Effector memory CD8-positive, alpha-beta T cell (primary cell): Measurements from ENCODE around the gene SEC14L1.
"Not testable (repeated sequence)": the region's sequence is repeated elsewhere in the genome, so short reads cannot be mapped to it uniquely, and the experiment has no call there.

Source experiments
- ATAC-seq: fragments of 150-1000 bp; cut with Tn5 transposase; replicated peaks from 2 replicates; pipeline ENCODE4 v1.10.0; 2021; ENCODE audit warnings: mild to moderate bottlenecking, moderate library complexity
- DNase-seq, 3 experiments: peaks; one replicate each; pipeline ENCODE4 v3.0.0; 2021
- H3K27ac Mint-ChIP-seq, 2 donors: one replicate each; pipeline ENCODE4 v1.8.0; 2022; ENCODE audit warnings: mild to moderate bottlenecking in 2 of 2, mixed read lengths in 2 of 2, moderate library complexity in 2 of 2
- H3K27me3 Mint-ChIP-seq, 2 donors: one replicate each; pipeline ENCODE4 v1.8.0; 2022; ENCODE audit warnings: mixed read lengths in 2 of 2
- H3K36me3 Mint-ChIP-seq: one replicate; pipeline ENCODE4 v1.8.0; 2022; ENCODE audit warnings: mild to moderate bottlenecking, moderate library complexity, mixed read lengths; ENCODE audit not compliant: insufficient read depth
- H3K4me1 Mint-ChIP-seq, 2 donors: one replicate each; pipeline ENCODE4 v1.8.0; 2022; ENCODE audit warnings: low read depth in 2 of 2, mixed read lengths in 2 of 2
- H3K4me3 Mint-ChIP-seq, 2 donors: one replicate each; pipeline ENCODE4 v1.8.0; 2022; ENCODE audit warnings: mild to moderate bottlenecking in 2 of 2, mixed read lengths in 2 of 2, moderate library complexity in 2 of 2
- H3K9me3 Mint-ChIP-seq, 2 donors: one replicate each; pipeline ENCODE4 v1.8.0; 2022; ENCODE audit warnings: mixed read lengths in 2 of 2

The SEC14L1 gene

DNA sequence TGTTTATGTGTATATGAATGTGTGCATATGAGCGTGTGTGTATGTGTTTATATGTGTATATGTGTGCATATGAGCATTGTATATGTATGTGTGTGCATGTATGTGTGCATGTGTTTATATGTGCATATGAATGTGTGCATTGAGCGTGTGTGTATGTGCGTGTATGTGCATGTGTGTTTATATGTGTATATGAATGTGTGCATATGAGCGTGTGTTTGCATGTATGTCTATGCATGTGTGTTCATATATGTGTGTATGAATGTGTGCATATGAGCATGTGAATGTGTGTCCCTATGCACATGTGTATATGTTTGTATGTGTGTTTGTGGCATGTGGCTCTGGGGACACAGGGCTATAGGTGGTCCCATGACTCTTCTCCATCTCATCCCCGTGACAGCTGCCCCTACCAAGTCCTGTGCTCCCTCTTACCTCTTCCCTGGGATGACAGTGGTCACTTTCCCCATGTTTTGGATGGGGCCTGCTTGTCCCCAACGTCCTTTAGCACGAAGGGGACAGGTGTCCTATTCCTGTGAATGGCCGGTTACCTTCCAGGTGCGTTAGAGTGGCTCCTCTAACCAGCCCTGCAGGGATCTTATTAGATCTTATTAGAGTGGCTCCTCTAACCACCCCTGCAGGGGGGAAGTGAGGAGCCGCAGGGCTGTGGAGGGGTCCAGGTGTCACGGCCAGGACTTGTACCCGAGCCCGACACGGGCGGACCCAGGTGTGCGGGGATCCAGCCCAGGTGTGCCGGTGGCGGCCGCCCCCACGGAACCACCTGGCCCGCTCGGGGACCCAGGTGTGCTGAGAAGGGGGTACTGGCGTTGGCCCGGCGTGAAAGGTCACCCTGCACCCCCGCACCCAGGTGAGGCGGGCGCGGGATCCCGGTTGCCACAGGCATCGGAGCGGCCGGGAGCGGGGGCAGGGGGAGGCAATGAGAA lies 105.6 kb downstream of the SEC14L1 start:
- no peaks in the 10 kb centered on the region for H3K36me3 Mint-ChIP-seq
- peaks cover 40 to 56% of the 10 kb centered on the region in 2 donors for H3K27me3 Mint-ChIP-seq
- ATAC-seq (no peak), DNase-seq (no peak)
- H3K4me3 Mint-ChIP-seq = peak overlapping the region; percentile 42 to 48
- no peak overlapping the region for H3K27ac Mint-ChIP-seq
- peaks cover 0 to 11% of the 10 kb centered on the region in 2 donors for H3K4me1 Mint-ChIP-seq
- H3K9me3 Mint-ChIP-seq = no peaks in the 10 kb centered on the region

DNA sequence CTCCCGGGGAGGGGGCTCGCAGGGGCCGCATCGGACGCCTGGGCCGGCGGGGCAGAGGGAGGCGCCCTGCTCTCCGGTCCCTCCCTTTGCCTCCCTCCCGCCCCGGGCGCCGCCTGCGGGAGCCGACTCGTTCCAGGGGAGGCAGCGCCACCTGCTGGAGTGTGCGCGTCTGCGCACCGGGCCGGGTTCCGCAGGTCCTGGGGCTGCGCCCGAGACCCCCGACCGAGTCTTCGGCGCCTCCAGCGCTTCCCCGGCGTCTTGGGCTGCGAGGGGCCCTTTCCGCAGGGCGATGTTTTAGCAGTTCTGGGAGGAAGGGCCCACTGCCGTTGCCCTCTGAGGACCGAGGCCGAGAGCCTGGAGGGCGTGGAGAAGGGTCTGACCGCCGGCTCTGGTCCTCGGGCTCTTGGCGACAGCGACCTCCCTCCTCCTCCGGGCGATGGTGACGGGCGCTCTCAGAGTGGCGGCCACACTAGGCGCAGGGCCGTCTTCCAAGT lies 106.3 kb downstream of the SEC14L1 start:
- peak overlapping the region; percentile 46 to 47 for H3K4me3 Mint-ChIP-seq
- DNase-seq = peak; percentile 80 to 85 (median 83)
- peak overlapping the region in 1 of 2 donors; percentile 63 for H3K27ac Mint-ChIP-seq
- peak; percentile 98 for ATAC-seq
- H3K4me1 Mint-ChIP-seq = peaks cover 0 to 11% of the 10 kb centered on the region in 2 donors
- no peaks in the 10 kb centered on the region for H3K36me3 Mint-ChIP-seq
- H3K9me3 Mint-ChIP-seq = no peaks in the 10 kb centered on the region
- H3K27me3 Mint-ChIP-seq = peaks cover 36 to 50% of the 10 kb centered on the region in 2 donors

DNA sequence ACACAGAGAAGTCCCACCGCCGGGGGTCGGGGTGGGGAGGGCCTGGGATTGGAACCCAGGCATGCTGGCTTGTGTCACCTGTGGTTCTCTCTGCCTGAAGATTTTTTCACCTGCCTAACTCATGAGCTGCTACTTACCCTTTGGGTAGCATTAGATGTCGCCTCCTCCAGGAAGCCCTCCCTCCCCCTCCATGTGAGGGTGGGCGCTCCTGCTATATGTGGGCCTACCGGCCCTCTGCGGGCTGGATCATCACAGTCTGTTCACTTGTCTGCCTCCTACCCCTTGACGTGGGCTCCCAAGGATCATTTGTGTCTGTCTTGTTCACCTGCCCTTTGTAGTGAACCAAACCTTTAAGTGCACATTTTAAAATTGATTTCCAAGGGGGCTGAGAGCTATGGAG lies 106.8 kb downstream of the SEC14L1 start:
- peak overlapping the region; percentile 46 to 47 for H3K4me3 Mint-ChIP-seq

DNA sequence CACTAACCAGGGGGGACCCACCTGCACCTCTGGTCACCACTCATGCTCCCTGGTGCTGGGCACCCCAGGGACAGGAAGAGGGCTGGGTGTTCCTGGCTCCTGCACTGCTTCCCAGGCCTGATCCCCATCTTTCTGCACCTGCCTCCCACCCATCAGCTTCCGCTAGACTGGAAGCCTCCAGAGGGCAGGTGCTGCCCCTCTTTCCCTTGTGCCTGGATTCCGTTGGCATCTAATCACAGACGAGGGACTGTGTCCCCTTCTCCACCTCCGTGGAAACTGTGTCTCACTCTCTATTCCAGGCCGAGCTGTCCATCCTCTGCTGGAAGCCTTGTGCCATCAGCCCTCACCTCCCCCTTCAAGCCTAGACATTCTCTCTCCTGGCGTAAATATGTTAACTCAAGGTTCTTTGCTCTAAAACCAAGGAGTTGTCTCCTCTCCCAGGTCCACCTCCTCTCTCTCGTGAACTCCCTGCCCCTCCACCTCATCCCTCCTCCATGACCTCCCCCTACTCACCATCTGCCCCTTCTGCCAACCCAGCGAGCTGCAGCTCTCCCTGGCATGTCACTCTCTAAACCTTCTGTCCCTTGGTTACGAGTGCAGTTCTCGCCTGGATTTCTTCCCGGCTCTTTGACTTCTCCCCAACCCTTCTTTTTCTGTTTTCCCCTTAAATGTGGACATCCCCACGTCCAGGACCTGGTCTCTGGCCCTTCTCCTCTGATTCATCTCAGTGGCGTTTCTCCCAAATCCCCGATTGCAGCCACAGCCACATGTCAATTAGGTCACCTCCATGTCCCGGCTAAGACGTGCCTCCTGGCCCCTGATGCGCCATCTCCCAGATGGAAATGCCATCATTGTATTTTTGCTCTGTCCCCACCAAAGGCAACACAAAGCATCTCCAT lies 107.7 kb downstream of the SEC14L1 start:
- H3K4me1 Mint-ChIP-seq = peaks cover 0 to 11% of the 10 kb centered on the region in 2 donors
- ATAC-seq (no peak), DNase-seq (no peak)
- H3K4me3 Mint-ChIP-seq = peak overlapping the region; percentile 1 to 47
- no peak overlapping the region for H3K27ac Mint-ChIP-seq
- no peaks in the 10 kb centered on the region for H3K36me3 Mint-ChIP-seq
- H3K9me3 Mint-ChIP-seq = no peaks in the 10 kb centered on the region
- H3K27me3 Mint-ChIP-seq = peaks cover 29 to 50% of the 10 kb centered on the region in 2 donors

More for the DNA sequence above, 106.8 kb downstream of the SEC14L1 start:
- Mint-ChIP-seq H3K27me3 (peaks cover 33 to 50% of the 10 kb centered on the region in 2 donors), H3K4me1 (peaks cover 0 to 11% of the 10 kb centered on the region in 2 donors), H3K9me3 (no peaks in the 10 kb centered on the region), H3K27ac (peak overlapping the region in 1 of 2 donors; percentile 63), H3K36me3 (no peaks in the 10 kb centered on the region)
- ATAC-seq (no peak), DNase-seq (no peak)

DNA sequence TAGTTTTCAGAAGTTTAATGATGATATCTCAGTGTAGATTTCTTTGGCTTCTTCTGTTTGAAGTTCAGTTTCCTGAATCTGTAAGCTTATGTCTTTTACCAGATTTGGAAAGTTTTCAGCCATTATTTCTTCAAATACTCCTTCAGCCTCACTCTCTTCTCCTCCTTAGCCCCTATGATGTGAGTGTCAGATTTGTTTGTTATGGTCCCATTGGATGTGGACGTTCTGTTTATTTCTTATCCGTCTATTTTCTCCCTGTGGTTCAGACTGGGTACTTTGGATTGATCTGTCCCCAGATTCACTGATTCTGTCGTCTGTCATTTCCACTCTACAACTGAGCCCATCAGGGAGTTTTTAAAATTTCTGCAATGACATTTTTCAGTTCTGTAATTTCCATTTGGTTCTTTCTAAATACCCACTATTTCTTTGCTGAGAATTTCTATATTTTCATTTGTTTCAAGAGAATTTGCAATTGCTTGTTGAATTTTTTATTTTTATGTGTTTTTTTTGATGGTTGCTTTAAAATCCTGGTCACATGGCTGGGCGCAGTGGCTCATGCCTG lies 110.9 kb downstream of the SEC14L1 start:
- ATAC-seq (no peak), DNase-seq (no peak)
- Mint-ChIP-seq H3K36me3 (no peaks in the 10 kb centered on the region), H3K27ac (no peak overlapping the region), H3K27me3 (peaks cover 25 to 58% of the 10 kb centered on the region in 2 donors), H3K4me1 (peaks cover 0 to 4% of the 10 kb centered on the region in 2 donors), H3K9me3 (no peaks in the 10 kb centered on the region), H3K4me3 (no peak overlapping the region)

DNA sequence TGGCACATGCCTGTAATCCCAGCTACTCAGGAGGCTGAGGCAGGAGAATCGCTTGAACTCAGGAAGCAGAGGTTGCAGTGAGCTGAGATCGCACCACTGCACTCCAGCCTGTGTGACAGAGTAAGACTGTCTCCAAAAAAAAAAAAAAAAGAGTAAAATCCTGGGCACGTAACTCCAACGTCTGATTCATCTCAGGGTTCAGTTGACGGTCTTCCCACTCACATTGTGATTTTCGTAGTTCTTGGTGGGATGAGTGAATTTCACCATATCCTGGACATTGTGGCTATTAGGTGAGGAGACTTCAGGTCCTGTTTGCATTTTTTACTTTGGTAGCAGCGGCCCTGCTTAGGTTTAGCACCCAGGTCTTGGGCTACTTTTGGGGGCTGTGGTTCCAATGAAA lies 111.5 kb downstream of the SEC14L1 start:
- H3K27me3 Mint-ChIP-seq = peaks cover 31 to 64% of the 10 kb centered on the region in 2 donors

DNA sequence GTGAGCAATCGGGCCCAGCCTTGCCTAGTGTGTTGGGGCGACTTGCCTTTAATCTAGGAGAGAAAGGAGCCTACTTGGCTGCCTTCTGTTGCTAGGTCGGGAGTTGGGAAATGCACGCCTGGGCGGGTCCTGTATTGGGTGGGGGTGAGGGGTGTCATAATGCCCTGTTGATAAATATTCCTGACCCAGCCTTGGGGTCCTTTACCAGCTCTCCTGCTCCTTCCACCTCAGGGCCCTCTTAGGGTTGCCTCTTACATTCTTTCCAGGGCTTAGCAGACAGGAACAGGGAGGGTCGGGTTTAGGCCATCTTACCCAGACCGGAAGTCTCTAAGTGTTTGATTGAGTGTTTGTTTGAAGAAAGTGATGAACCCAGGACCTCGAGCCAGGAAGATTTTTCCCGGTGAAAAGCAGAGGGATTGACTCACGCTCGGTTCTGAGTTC lies 112.9 kb downstream of the SEC14L1 start:
- peaks cover 30 to 64% of the 10 kb centered on the region in 2 donors for H3K27me3 Mint-ChIP-seq
- no peak overlapping the region for H3K4me3 Mint-ChIP-seq
- DNase-seq (no peak), ATAC-seq (no peak)
- H3K27ac Mint-ChIP-seq = no peak overlapping the region
- H3K4me1 Mint-ChIP-seq = no peaks in the 10 kb centered on the region
- no peaks in the 10 kb centered on the region for H3K36me3 Mint-ChIP-seq
- no peaks in the 10 kb centered on the region for H3K9me3 Mint-ChIP-seq

More for the DNA sequence above, 111.5 kb downstream of the SEC14L1 start:
- not testable (repeated sequence) for H3K4me1 Mint-ChIP-seq, H3K9me3 Mint-ChIP-seq, H3K36me3 Mint-ChIP-seq, H3K27ac Mint-ChIP-seq, H3K4me3 Mint-ChIP-seq, ATAC-seq, DNase-seq

DNA sequence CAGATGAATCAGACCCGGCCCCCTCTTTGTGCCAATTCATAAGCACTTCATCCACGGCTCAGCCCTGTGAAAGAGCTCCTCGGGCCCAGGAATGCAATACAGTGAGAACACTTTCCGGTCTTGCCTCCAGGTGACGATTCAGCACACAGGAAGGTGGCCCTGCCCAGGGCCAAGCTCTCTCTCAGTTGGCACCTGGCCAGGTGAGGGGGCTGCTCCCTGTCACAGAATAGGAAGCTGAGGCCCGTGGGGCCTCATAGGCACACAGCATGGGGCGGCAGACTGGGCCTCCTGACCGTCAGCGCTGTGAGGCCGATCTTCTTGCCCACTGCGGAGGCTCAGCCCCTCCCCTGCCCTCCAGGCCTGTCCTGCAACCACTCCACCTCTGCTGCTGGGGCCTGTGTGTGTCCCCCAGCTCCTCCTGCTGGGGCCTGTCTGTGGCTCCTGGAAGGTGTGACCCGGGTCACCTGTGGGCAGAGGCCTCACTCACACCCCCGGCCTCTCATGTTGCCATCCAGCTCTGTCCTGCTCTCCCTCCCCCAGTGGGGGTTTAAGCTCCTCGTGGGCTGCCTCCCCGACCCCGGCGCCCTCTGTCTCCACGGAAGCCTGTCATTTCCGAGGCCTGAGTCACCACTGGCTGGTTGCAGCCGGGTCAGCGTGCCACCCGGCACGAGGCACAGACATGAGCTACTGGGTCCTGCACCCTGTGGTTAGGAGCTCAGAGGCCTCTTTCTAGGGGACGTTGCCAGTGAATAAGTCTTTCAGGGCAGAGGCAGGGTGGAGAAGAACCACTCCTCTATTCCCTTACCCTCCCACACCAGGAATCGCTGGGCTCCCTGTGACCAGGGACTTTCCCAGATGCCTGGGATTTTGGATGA lies 114.4 kb downstream of the SEC14L1 start:
- Mint-ChIP-seq H3K27me3 (peaks cover 16 to 67% of the 10 kb centered on the region in 2 donors), H3K36me3 (peaks cover 3% of the 10 kb centered on the region), H3K4me3 (no peak overlapping the region), H3K27ac (no peak overlapping the region), H3K9me3 (no peaks in the 10 kb centered on the region), H3K4me1 (no peaks in the 10 kb centered on the region)
- ATAC-seq (no peak), DNase-seq (no peak)

DNA sequence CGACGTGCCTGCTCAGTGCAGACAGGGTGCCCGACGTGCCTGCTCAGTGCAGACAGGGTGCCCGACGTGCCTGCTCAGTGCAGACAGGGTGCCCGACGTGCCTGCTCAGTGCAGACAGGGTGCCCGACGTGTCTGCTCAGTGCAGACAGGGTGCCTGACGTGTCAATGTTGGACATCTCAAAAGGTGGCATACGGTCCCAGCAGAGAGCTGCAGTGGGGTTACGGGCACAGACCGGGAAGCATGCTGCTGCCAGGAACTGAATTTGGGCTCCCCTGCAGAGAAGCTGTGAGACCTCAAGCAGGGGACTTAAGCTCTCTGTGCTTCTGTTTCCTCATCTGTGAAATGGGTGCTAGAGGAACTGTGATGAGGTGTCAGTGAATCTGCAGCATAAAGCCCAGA lies 115.2 kb downstream of the SEC14L1 start:
- not testable (repeated sequence) for H3K4me1 Mint-ChIP-seq, ATAC-seq, H3K9me3 Mint-ChIP-seq, DNase-seq, H3K36me3 Mint-ChIP-seq, H3K27ac Mint-ChIP-seq, H3K4me3 Mint-ChIP-seq
- H3K27me3 Mint-ChIP-seq = peaks cover 16 to 67% of the 10 kb centered on the region in 2 donors

DNA sequence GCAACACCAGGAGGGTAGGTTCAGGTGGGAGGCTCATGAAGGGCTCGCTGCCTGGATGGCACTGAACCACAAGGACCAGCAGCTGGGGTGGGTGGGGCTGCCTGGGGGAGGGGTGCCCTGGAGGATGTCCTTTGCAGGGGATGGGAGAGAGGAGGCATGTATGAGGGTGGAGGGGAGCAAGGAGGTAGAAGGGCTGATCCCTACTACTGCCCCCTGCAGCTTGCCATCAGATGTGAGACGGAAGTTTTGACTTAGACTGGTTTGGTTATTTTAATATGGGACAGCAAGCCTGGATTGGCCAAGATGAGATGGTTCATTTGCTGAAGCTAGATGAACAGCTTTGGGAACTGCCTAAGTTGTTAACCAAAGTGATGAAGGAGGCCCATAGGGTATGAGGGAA lies 115.9 kb downstream of the SEC14L1 start:
- ATAC-seq = no peak
- Mint-ChIP-seq H3K4me1 (no peaks in the 10 kb centered on the region), H3K27me3 (peaks cover 16 to 67% of the 10 kb centered on the region in 2 donors), H3K4me3 (no peak overlapping the region), H3K27ac (no peak overlapping the region), H3K9me3 (no peaks in the 10 kb centered on the region), H3K36me3 (peaks cover 3% of the 10 kb centered on the region)
- DNase-seq = no peak

DNA sequence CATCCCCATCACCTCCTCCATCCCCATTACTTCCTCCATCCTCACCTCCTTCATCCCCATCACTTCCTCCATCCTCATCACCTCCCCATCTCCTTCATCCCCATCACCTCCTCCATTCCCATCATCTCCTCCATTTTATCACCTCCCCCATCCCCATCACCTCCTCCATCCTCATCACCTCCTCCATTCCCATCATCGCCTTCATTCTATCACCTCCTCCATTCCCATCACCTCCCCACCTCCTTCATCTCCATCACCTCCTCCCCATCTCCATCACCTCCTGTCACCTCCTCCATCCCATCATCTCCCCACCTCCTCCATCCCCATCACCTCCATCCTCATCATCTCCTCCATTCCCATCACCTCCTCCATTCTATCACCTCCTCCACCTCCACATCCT lies 116.4 kb downstream of the SEC14L1 start:
- H3K27ac Mint-ChIP-seq = no peak overlapping the region
- H3K9me3 Mint-ChIP-seq = no peaks in the 10 kb centered on the region
- H3K4me1 Mint-ChIP-seq = no peaks in the 10 kb centered on the region
- no peak for ATAC-seq
- H3K27me3 Mint-ChIP-seq = peaks cover 16 to 67% of the 10 kb centered on the region in 2 donors
- DNase-seq = no peak
- H3K36me3 Mint-ChIP-seq = peaks cover 3% of the 10 kb centered on the region
- H3K4me3 Mint-ChIP-seq = no peak overlapping the region
